H1 (cell line): ENCODE data around the gene ANGEL2. TPM values are rescaled to one million over a fixed set of nuclear protein-coding genes. Genes with fewer than 3 reads are reported as not detected.

Experiments used
- TEAD4 ChIP-seq: IDR thresholded peaks from 2 replicates; pipeline ENCODE4 v1.6.1; 2012; ENCODE audit warnings: low read depth, low read length, inconsistent platforms, mixed read lengths
- polyA plus RNA-seq, 7 experiments: library from polyadenylated mRNA; depleted of rRNA in 3 of 7; stranded (reverse) in 5 of 7; unstranded in 2 of 7; fragments of >200 nt in 5 of 7; fragments of 200-250 nt in 2 of 7; gene quantifications; 1 replicate in 5 of 7; 2 replicates in 1 of 7; 4 replicates in 1 of 7; pipeline versions ENCODE4 v1.2.1 to v1.2.3, GENCODE V29; 2011 to 2013; ENCODE audit warnings: missing spikeins in 2 of 7, mixed read lengths in 2 of 7
- total RNA-seq: library from RNA; stranded (reverse); fragmentation: NEBNext Ultra II Directional; extraction: Animal tissue kit (Norgen Biotek cat#: 25700); gene quantifications from 2 replicates; pipeline ENCODE4 v1.2.1, GENCODE V29; 2021
- TF ChIP-seq, protein P1 (sequence below): fragments of 300-600 bp; sonication (generic); IDR thresholded peaks from 2 replicates; pipeline ENCODE4 v1.7.1; 2012; ENCODE audit warnings: low read length, moderate library complexity, mild to moderate bottlenecking, inconsistent platforms; ENCODE audit not compliant: insufficient replicate concordance

Gene ANGEL2
- total and polyA plus RNA-seq, 2 of the 8 experiments (the other 6 are each of a cell fraction or from before 2014, with no cell fraction given) = 18.1 to 39.9 TPM

DNA sequence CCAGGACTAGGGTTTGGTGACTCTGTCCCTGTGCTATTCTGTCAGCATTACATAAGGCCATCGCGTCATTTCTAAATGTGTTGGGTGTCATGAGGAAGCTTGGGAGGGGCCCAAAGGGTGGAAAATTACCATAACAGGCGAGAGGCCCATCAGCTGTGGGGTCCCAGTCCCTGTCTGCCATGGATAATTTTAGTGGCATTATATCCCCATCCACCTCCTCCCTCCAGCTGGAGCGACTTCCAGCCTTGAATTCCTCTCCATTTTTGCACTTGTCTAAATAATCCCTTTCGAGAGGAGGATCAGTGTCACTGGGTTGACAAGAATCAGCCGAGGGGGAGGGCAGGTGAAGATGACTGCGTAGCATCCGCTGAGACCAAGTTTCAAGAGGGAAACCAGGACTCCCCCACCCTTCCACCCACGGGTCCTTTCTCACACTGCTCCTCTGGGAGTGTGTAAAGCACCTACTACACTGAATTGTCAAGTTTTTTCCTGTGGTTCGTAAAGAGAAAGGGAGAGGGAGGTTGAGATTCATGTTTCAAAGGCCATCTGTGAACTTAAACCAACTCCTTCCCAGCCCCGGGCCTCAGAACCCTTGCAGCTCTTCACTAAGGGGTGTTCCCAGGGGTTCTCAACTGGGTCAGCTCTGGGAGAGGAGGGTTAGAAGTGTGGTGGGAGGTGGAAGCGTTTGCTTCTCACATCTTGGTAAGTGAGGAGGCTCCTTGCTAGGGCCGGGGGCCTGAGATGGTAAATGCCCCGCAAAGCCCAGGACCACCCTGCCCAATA is 36.1 kb downstream of the ANGEL2 start (continued):
- TF ChIP-seq, protein P1, sequence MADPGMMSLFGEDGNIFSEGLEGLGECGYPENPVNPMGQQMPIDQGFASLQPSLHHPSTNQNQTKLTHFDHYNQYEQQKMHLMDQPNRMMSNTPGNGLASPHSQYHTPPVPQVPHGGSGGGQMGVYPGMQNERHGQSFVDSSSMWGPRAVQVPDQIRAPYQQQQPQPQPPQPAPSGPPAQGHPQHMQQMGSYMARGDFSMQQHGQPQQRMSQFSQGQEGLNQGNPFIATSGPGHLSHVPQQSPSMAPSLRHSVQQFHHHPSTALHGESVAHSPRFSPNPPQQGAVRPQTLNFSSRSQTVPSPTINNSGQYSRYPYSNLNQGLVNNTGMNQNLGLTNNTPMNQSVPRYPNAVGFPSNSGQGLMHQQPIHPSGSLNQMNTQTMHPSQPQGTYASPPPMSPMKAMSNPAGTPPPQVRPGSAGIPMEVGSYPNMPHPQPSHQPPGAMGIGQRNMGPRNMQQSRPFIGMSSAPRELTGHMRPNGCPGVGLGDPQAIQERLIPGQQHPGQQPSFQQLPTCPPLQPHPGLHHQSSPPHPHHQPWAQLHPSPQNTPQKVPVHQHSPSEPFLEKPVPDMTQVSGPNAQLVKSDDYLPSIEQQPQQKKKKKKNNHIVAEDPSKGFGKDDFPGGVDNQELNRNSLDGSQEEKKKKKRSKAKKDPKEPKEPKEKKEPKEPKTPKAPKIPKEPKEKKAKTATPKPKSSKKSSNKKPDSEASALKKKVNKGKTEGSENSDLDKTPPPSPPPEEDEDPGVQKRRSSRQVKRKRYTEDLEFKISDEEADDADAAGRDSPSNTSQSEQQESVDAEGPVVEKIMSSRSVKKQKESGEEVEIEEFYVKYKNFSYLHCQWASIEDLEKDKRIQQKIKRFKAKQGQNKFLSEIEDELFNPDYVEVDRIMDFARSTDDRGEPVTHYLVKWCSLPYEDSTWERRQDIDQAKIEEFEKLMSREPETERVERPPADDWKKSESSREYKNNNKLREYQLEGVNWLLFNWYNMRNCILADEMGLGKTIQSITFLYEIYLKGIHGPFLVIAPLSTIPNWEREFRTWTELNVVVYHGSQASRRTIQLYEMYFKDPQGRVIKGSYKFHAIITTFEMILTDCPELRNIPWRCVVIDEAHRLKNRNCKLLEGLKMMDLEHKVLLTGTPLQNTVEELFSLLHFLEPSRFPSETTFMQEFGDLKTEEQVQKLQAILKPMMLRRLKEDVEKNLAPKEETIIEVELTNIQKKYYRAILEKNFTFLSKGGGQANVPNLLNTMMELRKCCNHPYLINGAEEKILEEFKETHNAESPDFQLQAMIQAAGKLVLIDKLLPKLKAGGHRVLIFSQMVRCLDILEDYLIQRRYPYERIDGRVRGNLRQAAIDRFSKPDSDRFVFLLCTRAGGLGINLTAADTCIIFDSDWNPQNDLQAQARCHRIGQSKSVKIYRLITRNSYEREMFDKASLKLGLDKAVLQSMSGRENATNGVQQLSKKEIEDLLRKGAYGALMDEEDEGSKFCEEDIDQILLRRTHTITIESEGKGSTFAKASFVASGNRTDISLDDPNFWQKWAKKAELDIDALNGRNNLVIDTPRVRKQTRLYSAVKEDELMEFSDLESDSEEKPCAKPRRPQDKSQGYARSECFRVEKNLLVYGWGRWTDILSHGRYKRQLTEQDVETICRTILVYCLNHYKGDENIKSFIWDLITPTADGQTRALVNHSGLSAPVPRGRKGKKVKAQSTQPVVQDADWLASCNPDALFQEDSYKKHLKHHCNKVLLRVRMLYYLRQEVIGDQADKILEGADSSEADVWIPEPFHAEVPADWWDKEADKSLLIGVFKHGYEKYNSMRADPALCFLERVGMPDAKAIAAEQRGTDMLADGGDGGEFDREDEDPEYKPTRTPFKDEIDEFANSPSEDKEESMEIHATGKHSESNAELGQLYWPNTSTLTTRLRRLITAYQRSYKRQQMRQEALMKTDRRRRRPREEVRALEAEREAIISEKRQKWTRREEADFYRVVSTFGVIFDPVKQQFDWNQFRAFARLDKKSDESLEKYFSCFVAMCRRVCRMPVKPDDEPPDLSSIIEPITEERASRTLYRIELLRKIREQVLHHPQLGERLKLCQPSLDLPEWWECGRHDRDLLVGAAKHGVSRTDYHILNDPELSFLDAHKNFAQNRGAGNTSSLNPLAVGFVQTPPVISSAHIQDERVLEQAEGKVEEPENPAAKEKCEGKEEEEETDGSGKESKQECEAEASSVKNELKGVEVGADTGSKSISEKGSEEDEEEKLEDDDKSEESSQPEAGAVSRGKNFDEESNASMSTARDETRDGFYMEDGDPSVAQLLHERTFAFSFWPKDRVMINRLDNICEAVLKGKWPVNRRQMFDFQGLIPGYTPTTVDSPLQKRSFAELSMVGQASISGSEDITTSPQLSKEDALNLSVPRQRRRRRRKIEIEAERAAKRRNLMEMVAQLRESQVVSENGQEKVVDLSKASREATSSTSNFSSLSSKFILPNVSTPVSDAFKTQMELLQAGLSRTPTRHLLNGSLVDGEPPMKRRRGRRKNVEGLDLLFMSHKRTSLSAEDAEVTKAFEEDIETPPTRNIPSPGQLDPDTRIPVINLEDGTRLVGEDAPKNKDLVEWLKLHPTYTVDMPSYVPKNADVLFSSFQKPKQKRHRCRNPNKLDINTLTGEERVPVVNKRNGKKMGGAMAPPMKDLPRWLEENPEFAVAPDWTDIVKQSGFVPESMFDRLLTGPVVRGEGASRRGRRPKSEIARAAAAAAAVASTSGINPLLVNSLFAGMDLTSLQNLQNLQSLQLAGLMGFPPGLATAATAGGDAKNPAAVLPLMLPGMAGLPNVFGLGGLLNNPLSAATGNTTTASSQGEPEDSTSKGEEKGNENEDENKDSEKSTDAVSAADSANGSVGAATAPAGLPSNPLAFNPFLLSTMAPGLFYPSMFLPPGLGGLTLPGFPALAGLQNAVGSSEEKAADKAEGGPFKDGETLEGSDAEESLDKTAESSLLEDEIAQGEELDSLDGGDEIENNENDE = no peak
- no peak for TF ChIP-seq TEAD4
